ENCODE data around the gene TJP1. TPM values are rescaled to one million over a fixed set of nuclear protein-coding genes. Genes with fewer than 3 reads are reported as not detected.

The TJP1 gene
- total and polyA plus RNA-seq, 2 of the 8 experiments (the other 6 are each of a cell fraction or from before 2014, with no cell fraction given), result 46.3 to 138 TPM

GRCh38 chr15:29686445-29687203 lies 135.6 kb downstream of the TJP1 start:
- Histone ChIP-seq H3K23ac (ENCODE audit: insufficient read length) (no peak overlapping the region), H2AFZ (ENCODE audit: low read length) (no peak overlapping the region), H4K91ac (replicated peaks; ENCODE audit: insufficient read length, low read length) (no peak overlapping the region), H2AK5ac (ENCODE audit: low read depth, low read length) (no peak overlapping the region), H2BK20ac (ENCODE audit: low read length) (no peak overlapping the region), H3K36me3 (ENCODE audit: control insufficient read depth in 2 of 4, insufficient read depth in 4 of 4, low read length in 3 of 4) (no peaks in the 10 kb centered on the region), H3K27ac (ENCODE audit: low read depth, low read length) (no peak overlapping the region), H3K27me3 (replicated peaks in 1 of 4; ENCODE audit: control insufficient read depth in 3 of 4, extremely low read depth in 1 of 4, insufficient read depth in 3 of 4, low read length in 3 of 4) (no peaks in the 10 kb centered on the region), H2BK5ac (ENCODE audit: low read depth, low read length) (no peak overlapping the region), H3K9me3 (ENCODE audit: insufficient read depth in 2 of 2, low read depth in 1 of 2, low read length in 1 of 2) (peaks cover 0 to 3% of the 10 kb centered on the region in 2 experiments; a peak in 1 of 4 replicates), H4K20me1 (replicated peaks in 1 of 2; ENCODE audit: control insufficient read depth in 1 of 2, insufficient read depth in 2 of 2, low read length in 2 of 2) (no peaks in the 10 kb centered on the region), H3K4me1 (replicated peaks in 1 of 4; ENCODE audit: control insufficient read depth in 3 of 4, insufficient read depth in 4 of 4, low read length in 3 of 4) (peaks cover 0 to 2% (median 0%) of the 10 kb centered on the region in 4 experiments; a peak in 2 of 7 replicates), H4K5ac (ENCODE audit: insufficient read length, low read depth, low read length) (no peak overlapping the region), H3K4me3 (ENCODE audit: extremely low read depth in 1 of 4, insufficient read depth in 2 of 4, low read depth in 3 of 4, low read length in 4 of 4) (no peak overlapping the region), H3K4ac (replicated peaks; ENCODE audit: insufficient read length, low read depth, low read length) (no peak overlapping the region), H3K56ac (replicated peaks; ENCODE audit: insufficient read length, low read depth, low read length) (no peak overlapping the region), H2BK15ac (ENCODE audit: low read length) (no peak overlapping the region), H3K18ac (ENCODE audit: extremely low read depth, low read length) (no peak overlapping the region), H3K14ac (ENCODE audit: insufficient read length) (no peak overlapping the region), H3K23me2 (ENCODE audit: low read depth, low read length) (no peaks in the 10 kb centered on the region), H2BK12ac (ENCODE audit: low read depth, low read length) (no peak overlapping the region), H4K8ac (ENCODE audit: extremely low read depth, insufficient read depth, low read length) (no peak overlapping the region), H3K9ac (replicated peaks in 1 of 4; ENCODE audit: extremely low read depth in 1 of 4, low read depth in 3 of 4, low read length in 3 of 4) (no peak overlapping the region), H3K79me1 (ENCODE audit: low read depth, low read length) (no peaks in the 10 kb centered on the region), H2BK120ac (replicated peaks; ENCODE audit: low read depth, low read length) (no peak overlapping the region), H3K79me2 (ENCODE audit: control insufficient read depth in 1 of 2, insufficient read depth in 2 of 2, low read length in 2 of 2) (no peaks in the 10 kb centered on the region), H3K4me2 (ENCODE audit: insufficient read depth in 1 of 2, low read depth in 2 of 2, low read length in 2 of 2) (no peak overlapping the region)
- TF ChIP-seq KDM5A (IDR thresholded peaks at IDR 0.05; ENCODE audit: low read length) (no peak), GTF2F1 (IDR thresholded peaks at IDR 0.05; ENCODE audit: borderline replicate concordance, low read depth, low read length) (no peak), TAF7 (optimal IDR thresholded peaks at IDR 0.05; ENCODE audit: borderline replicate concordance, low read depth, low read length) (no peak), TBP (IDR thresholded peaks at IDR 0.05; ENCODE audit: low read depth, low read length) (no peak), SP1 (IDR thresholded peaks at IDR 0.05; ENCODE audit: low read depth, low read length) (0 out of 2 replicates have a peak, but pooled peaks have one; percentile 21), E2F6 (IDR thresholded peaks at IDR 0.05) (no peak)
- 86% methylated on average over 8 of the region's 8 CpGs; no CpG with 5 or more reads in 1 of the 2 experiments for WGBS, 2 experiments (ENCODE audit: extremely low coverage in 1 of 2, insufficient coverage in 1 of 2, insufficient read length in 1 of 2, insufficient replicate concordance in 2 of 2, low coverage in 1 of 2, low lambda C conversion rate in 2 of 2, missing lambda C conversion rate in 1 of 2)
- ChIA-PET CTCF (ENCODE audit: partially characterized antibody) (interaction anchor here (0.5 to 3.5 kb wide), 8 partner anchors 9 to 388 kb away, joined by 3 to 10 read pairs (median 4); no protein-coding TSS in a partner anchor), POLR2A (ENCODE audit: partially characterized antibody) (no interaction called here)
- FAIRE-seq (no peak), DNase-seq (ENCODE audit: low read depth in 1 of 2, low spot score in 2 of 2) (peak in 1 of 2 experiments; percentile 40)
